ENCODE measurements around the gene FAM89B. TPM values are rescaled to one million over a fixed set of nuclear protein-coding genes. Genes with fewer than 3 reads are reported as not detected.
A peak's percentile ranks its signal among the peaks of the same experiment; 100 is the strongest.

FAM89B gene
- total and polyA plus RNA-seq, 2 of the 8 experiments (the other 6 are each of a cell fraction or from before 2014, with no cell fraction given) = 15.8 to 32.4 TPM

GRCh38 chr11:65576867-65577755 is 4.8 kb downstream of the FAM89B start:
- Histone ChIP-seq H3K4me2 (ENCODE audit: insufficient read depth in 1 of 2, low read depth in 2 of 2, low read length in 2 of 2) (peak overlapping the region; percentile 64 to 72; a peak in 1 of 4 replicates), H3K23ac (ENCODE audit: insufficient read length) (no peak overlapping the region), H3K9me3 (ENCODE audit: insufficient read depth in 2 of 2, low read depth in 1 of 2, low read length in 1 of 2) (no peaks in the 10 kb centered on the region), H3K56ac (replicated peaks; ENCODE audit: insufficient read length, low read depth, low read length) (no peak overlapping the region), H3K23me2 (ENCODE audit: low read depth, low read length) (peaks cover 8% of the 10 kb centered on the region; the same call in 1 of the 2 replicates), H3K9ac (replicated peaks in 1 of 4; ENCODE audit: extremely low read depth in 1 of 4, low read depth in 3 of 4, low read length in 3 of 4) (no peak overlapping the region), H4K20me1 (replicated peaks in 1 of 2; ENCODE audit: control insufficient read depth in 1 of 2, insufficient read depth in 2 of 2, low read length in 2 of 2) (peaks cover 10 to 11% of the 10 kb centered on the region in 2 experiments), H4K91ac (replicated peaks; ENCODE audit: insufficient read length, low read length) (no peak overlapping the region), H2AK5ac (ENCODE audit: low read depth, low read length) (no peak overlapping the region; the same call in 1 of the 2 replicates), H3K79me1 (ENCODE audit: low read depth, low read length) (no peaks in the 10 kb centered on the region), H3K4me1 (replicated peaks in 1 of 4; ENCODE audit: control insufficient read depth in 3 of 4, insufficient read depth in 4 of 4, low read length in 3 of 4) (peaks cover 8 to 23% (median 15%) of the 10 kb centered on the region in 4 experiments; a peak in 6 of 7 replicates), H2BK20ac (ENCODE audit: low read length) (no peak overlapping the region), H3K18ac (ENCODE audit: extremely low read depth, low read length) (no peak overlapping the region), H3K4ac (replicated peaks; ENCODE audit: insufficient read length, low read depth, low read length) (no peak overlapping the region), H4K5ac (ENCODE audit: insufficient read length, low read depth, low read length) (no peak overlapping the region), H3K36me3 (ENCODE audit: control insufficient read depth in 2 of 4, insufficient read depth in 4 of 4, low read length in 3 of 4) (no peaks in the 10 kb centered on the region), H2BK12ac (ENCODE audit: low read depth, low read length) (0 out of 2 replicates have a peak overlapping the region, but pooled peaks have one; percentile 62), H2BK15ac (ENCODE audit: low read length) (no peak overlapping the region), H2AFZ (ENCODE audit: low read length) (no peak overlapping the region), H3K27ac (ENCODE audit: low read depth, low read length) (no peak overlapping the region), H2BK5ac (ENCODE audit: low read depth, low read length) (no peak overlapping the region), H2BK120ac (replicated peaks; ENCODE audit: low read depth, low read length) (no peak overlapping the region), H3K14ac (ENCODE audit: insufficient read length) (no peak overlapping the region), H3K79me2 (ENCODE audit: control insufficient read depth in 1 of 2, insufficient read depth in 2 of 2, low read length in 2 of 2) (no peaks in the 10 kb centered on the region), H3K4me3 (ENCODE audit: extremely low read depth in 1 of 4, insufficient read depth in 2 of 4, low read depth in 3 of 4, low read length in 4 of 4) (no peak overlapping the region; a peak in 1 of 8 replicates), H4K8ac (ENCODE audit: extremely low read depth, insufficient read depth, low read length) (peak overlapping the region; percentile 57; the same call in 1 of the 2 replicates), H3K27me3 (replicated peaks in 1 of 4; ENCODE audit: control insufficient read depth in 3 of 4, extremely low read depth in 1 of 4, insufficient read depth in 3 of 4, low read length in 3 of 4) (peaks cover 8 to 40% (median 29%) of the 10 kb centered on the region in 4 experiments)
- 0 out of 2 replicates have a peak, but pooled peaks have one; percentile 12 for TF ChIP-seq SUZ12 (IDR thresholded peaks at IDR 0.05; ENCODE audit: low read length)
- TF ChIP-seq SP4 (IDR thresholded peaks at IDR 0.05; ENCODE audit: low read length) = no peak
- DNase-seq (ENCODE audit: low read depth in 1 of 2, low spot score in 2 of 2) = no peak
- WGBS, 2 experiments (ENCODE audit: extremely low coverage in 1 of 2, insufficient coverage in 1 of 2, insufficient read length in 1 of 2, insufficient replicate concordance in 2 of 2, low coverage in 1 of 2, low lambda C conversion rate in 2 of 2, missing lambda C conversion rate in 1 of 2) = 79% methylated on average over 18 of the region's 18 CpGs; no CpG with 5 or more reads in 1 of the 2 experiments
- FAIRE-seq = no peak
- POLR2A ChIA-PET (ENCODE audit: partially characterized antibody) = interaction anchor here (0.6 to 3.7 kb wide), 8 partner anchors 8 to 212 kb away, joined by 3 to 36 read pairs (median 6); no protein-coding TSS in a partner anchor
- CTCF ChIA-PET (ENCODE audit: partially characterized antibody) = interaction anchor here (1.0 to 7.2 kb wide), 7 partner anchors 12 to 48 kb away, joined by 3 to 97 read pairs (median 12); partner anchors contain the start of gene KCNK7

Data from H1 (cell line).